Measurements from ENCODE around the gene DNAH8.
"Not testable (repeated sequence)": the region's sequence is repeated elsewhere in the genome, so short reads cannot be mapped to it uniquely, and the experiment has no call there.

DNAH8 gene

GRCh38 chr6:38750968-38751615 lies 36.0 kb downstream of the DNAH8 start:
- no peak for DNase-seq

DNA sequence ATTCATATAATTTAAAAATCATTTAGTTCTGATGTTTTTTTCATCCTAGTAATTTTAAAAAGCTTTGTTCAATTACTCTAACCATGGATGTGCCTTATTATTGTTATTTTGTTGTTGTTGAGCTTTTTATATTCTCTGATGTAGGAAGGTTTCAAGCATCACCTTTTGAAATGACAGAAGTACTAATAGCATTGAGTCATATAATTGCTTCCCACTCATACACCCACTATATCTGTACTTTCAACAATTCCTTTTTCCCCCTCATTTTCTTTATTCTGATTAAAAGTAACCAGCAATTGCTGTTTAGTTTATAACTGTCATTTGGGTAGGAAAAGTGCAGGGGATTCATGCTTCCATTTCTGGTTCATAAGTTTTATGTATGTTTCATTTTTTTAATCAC lies 38.6 kb downstream of the DNAH8 start:
- DNase-seq, result no peak

DNA sequence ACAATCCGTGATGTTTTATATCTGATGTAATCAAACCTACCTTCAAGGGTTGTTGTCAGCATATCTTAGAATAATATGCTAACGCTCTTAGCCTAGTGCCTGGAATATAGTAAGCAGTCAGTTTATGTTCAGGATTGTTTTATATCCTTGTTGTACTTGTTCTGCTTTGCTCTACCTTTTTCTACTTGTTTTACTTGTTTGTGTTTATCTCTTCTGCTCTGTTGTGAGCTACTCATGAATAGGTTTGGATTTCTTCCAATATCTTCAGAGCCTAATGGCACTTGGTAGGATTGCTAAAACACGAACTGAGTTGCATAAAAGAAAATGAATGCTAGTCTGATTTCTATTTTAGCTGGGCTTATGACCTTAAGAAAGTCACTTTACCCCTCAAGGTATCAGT lies 40.1 kb downstream of the DNAH8 start:
- DNase-seq, result no peak

GRCh38 chr6:38755874-38756273 lies 40.8 kb downstream of the DNAH8 start:
- DNase-seq, result no peak

DNA sequence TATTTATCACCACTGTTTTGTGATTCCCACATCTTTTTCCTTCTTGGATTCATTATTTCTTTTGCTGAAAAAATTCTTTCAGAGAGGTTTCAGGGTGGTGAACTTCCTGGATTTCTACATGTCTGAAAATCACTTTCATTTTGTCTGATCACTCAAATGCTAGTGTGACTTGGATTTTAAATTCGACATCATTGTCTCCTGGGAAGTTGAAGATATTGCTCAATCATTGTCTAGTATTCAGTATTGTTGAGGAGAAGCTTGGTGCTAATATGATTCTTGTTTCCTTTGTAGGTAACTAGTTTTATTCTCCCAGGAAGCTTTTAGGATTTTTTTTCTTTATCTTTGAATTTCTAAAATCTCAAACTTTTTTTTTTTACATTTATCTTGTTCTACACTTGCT lies 45.0 kb downstream of the DNAH8 start:
- no peak for DNase-seq

- DNase-seq, result no peak
Observed at GRCh38 chr6:38762848-38763247, 47.7 kb downstream of the DNAH8 start.

GRCh38 chr6:38767560-38767959 lies 52.4 kb downstream of the DNAH8 start:
- no peak for DNase-seq

DNA sequence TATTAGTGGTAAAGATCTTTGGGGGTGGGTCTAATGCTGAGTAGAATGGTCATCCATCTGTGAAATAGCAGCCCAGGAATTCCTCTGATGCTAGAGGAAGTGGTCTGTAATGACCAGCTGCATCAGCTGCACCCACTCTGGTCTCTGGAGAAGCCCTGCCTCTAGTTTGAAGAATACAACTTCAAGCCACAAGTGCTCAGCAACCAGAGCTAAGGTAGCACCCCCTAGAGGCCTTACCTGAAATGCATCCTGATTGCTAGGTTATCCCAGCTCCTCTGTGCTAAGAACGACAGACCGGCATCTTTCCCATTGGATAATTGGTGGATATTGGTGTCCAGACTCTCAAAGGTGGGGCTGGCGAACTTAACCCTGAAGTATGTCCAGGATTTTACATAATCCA lies 58.2 kb downstream of the DNAH8 start:
- no peak for DNase-seq

- no peak for DNase-seq
Observed at GRCh38 chr6:38774929-38775707, 60.0 kb downstream of the DNAH8 start.

- no peak for DNase-seq
Observed at GRCh38 chr6:38775870-38776269, 60.8 kb downstream of the DNAH8 start.

DNA sequence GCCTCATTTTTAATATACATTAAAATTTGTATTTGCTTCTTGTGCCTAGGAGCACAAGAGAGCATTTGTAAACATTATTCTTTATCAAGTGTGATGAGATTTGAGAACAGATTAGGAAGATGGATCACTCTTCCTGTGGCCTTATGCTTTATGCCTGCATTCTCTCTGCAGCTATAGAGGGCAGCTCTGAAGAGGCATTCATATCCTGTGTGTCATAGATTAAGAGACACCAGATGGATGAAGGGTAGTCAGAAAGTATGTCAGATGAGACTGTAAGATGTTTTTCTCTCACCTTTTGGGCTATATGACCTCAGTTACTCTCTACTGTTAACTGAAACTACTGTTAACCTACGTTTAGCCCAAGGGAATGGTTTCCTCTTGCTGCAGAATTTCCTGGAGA lies 61.4 kb downstream of the DNAH8 start:
- DNase-seq, result no peak

GRCh38 chr6:38779310-38780062 lies 64.4 kb downstream of the DNAH8 start:
- DNase-seq, result no peak

GRCh38 chr6:38782616-38783015 lies 67.5 kb downstream of the DNAH8 start:
- DNase-seq, result no peak

DNA sequence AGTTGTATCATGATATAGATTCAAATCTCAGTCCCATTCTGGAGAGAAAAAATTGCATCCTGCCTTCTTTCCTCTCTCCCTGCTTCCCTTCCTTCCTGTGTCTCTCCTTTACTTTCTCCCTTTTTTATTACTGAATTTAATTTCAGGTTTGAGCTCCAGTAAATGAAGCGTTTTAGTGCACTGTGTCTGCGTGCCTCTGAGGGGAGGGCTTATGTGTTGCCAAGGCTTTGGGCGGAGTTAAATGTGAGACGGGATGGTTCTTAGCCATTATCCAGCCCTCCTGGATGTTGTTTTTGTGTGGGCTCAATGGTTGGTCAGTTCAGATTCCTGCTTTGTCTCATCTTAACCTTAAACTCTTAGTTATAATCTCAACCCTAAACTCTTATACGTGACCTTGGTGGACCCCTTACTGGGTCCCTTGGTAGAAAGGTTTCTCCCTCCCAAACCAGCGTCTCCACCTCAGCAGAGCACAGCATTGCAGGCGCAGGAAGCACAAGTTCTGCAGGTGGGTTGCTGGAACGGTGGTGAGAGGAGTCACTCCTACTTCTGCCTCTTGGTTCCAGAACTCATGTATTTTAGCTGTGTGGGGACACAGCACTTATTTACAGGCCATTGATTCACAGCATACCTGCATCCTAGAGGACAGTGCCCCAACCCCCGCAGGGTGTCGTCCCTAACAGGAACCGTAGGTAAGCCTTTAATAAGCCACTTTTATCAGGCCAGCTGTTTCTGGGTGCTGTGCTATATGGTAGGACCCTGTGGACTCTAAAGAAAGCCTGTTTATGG lies 68.5 kb downstream of the DNAH8 start:
- DNase-seq, result no peak

GRCh38 chr6:38784506-38785235 lies 69.6 kb downstream of the DNAH8 start:
- no peak for DNase-seq

- no peak for DNase-seq
Observed at GRCh38 chr6:38786486-38786885, 71.4 kb downstream of the DNAH8 start.

DNA sequence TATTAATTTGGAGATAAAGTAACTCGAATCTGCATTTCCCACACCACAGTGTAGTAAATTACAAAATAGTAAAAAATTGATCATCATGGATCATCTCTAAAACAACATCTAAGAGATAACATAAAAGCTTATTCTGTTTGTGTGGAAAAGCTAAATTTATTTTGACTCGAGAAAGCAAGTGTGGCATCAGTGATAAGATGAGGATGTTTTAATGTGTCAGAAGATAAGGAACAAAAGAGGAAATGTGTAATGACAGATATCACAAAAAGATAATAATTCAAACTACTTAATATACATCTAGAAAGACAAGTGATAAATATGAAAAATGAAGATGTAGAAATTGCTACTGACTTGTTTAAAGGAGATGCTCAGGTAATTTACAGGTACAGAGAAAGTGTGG lies 74.1 kb downstream of the DNAH8 start:
- no peak for DNase-seq

DNA sequence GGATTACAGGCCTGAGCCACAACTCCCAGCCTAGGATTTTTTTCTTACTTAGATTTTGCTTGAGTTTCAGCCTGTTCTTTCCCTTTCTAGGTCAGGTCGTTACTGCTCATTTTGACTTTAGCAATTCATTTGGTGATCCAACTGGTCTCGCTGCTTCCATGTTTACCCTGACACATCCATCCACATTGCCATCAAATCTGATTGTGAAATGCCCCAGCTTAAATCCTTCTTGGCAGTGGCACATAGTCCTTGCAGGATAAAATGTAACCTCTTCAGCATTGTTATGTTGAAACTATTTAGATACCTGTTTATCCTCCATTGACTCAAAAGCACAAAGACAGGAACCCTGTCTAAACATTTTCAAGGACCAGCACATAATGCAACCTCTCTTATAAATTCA lies 77.2 kb downstream of the DNAH8 start:
- DNase-seq, result no peak

DNA sequence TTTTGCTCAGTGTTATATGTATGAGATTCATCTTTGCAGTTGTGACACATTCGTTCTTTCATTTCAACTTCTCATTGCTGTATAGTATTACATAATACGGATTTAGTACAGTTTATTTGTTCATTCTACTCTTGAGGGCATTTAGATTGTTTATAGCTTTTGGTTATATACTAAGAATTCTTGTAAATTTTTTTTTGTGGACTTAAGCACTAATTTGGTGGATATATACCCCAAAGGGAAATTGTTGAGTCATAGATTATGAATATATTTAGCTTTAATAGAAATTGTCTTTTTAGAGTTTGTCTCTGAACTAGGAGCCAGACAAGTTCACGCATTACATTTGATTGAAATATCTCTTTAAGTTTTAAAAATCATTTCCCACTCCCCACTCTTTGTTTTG lies 79.6 kb downstream of the DNAH8 start:
- no peak for DNase-seq

DNA sequence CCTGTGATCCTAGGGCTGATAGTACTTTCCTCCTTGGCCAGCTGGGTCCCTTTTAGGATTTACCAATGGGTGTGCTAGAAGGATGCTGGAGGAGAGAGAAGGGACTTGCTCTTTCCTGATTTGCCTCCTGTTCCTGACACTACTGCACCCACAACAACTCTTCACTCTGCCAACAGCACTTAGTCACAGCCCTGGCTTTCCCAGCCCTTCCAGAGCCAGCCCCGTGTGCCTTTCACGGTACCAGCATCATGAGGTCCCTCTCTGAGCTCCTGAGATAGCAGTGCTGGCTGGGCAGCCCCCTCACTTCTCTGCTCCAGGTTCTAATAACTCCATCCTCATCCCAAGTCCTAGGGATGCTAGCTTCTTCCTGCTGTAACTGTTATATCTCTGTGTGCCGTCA lies 80.9 kb downstream of the DNAH8 start:
- DNase-seq, result no peak

DNA sequence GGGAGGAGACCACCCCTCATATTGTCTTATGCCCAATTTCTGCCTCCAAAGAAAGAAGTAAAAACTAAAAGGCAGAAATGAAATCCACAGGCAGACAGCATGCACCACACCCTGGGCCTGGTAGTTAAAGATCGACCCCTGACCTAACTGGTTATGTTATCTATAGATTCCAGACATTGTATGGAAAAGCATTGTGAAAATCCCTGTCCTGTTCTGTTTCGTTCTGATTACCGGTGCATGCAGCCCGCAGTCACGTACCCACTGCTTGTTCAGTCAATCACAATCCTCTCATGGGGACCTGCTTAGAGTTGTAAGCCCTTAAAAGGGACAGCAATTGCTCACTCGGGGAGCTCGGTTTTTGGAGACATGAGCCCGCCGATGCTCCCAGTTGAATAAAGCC lies 81.3 kb downstream of the DNAH8 start:
- not testable (repeated sequence) for DNase-seq

GRCh38 chr6:38796850-38797249 lies 81.7 kb downstream of the DNAH8 start:
- DNase-seq, result no peak

- no peak for DNase-seq
Observed at GRCh38 chr6:38797391-38797790, 82.3 kb downstream of the DNAH8 start.
